Measurements from ENCODE around the gene TTC23.
A peak's percentile ranks its signal among the peaks of the same experiment; 100 is the strongest.

Gene TTC23

GRCh38 chr15:99143242-99143641 lies 106.1 kb downstream of the TTC23 start:
- peak overlapping the region; percentile 76 for H3K27ac ChIP-seq
- TF ChIP-seq CTCF (conservative IDR thresholded peaks at IDR 0.05): no peak

GRCh38 chr15:99142562-99142961 lies 106.8 kb downstream of the TTC23 start:
- TF ChIP-seq CTCF (conservative IDR thresholded peaks at IDR 0.05): no peak
- H3K27ac ChIP-seq: peak overlapping the region; percentile 76

GRCh38 chr15:99141943-99142342 lies 107.4 kb downstream of the TTC23 start:
- no peak for TF ChIP-seq CTCF (conservative IDR thresholded peaks at IDR 0.05)
- H3K27ac ChIP-seq: peak overlapping the region; percentile 76; the same call in 1 of the 2 replicates

GRCh38 chr15:99140590-99140989 lies 108.8 kb downstream of the TTC23 start:
- H3K27ac ChIP-seq: no peak overlapping the region
- no peak for TF ChIP-seq CTCF (conservative IDR thresholded peaks at IDR 0.05)

GRCh38 chr15:99139276-99139675 lies 110.1 kb downstream of the TTC23 start:
- TF ChIP-seq CTCF (conservative IDR thresholded peaks at IDR 0.05): no peak
- no peak overlapping the region for H3K27ac ChIP-seq

- peak overlapping the region; percentile 2; the same call in 1 of the 2 replicates for H3K27ac ChIP-seq
- no peak for TF ChIP-seq CTCF (conservative IDR thresholded peaks at IDR 0.05)
Observed at GRCh38 chr15:99138491-99138982, 110.8 kb downstream of the TTC23 start.

GRCh38 chr15:99137877-99138276 lies 111.5 kb downstream of the TTC23 start:
- no peak for TF ChIP-seq CTCF (conservative IDR thresholded peaks at IDR 0.05)
- peak overlapping the region; percentile 59 for H3K27ac ChIP-seq
